H1 (cell line): ENCODE results near the gene SRMS. TPM values are rescaled to one million over a fixed set of nuclear protein-coding genes. Genes with fewer than 3 reads are reported as not detected.

Experiments
- CHD2 ChIP-seq: IDR thresholded peaks from 2 replicates; pipeline ENCODE4 v1.6.1; 2012; ENCODE audit warnings: low read length, improper control_type of control experiment
- CTBP2 ChIP-seq: IDR thresholded peaks from 2 replicates; pipeline ENCODE4 v1.7.0; 2011; ENCODE audit warnings: borderline replicate concordance, mild to moderate bottlenecking, moderate library complexity, mixed read lengths, low read length; ENCODE audit not compliant: insufficient read depth, insufficient read length
- KDM1A ChIP-seq: fragments of 200-600, 300-600 bp; sonication (generic); IDR thresholded peaks from 2 replicates; pipeline ENCODE4 v1.7.1; 2016; ENCODE audit warnings: mild to moderate bottlenecking, low read length, borderline replicate concordance
- polyA plus RNA-seq, 7 experiments: library from polyadenylated mRNA; depleted of rRNA in 3 of 7; stranded (reverse) in 5 of 7; unstranded in 2 of 7; fragments of >200 nt in 5 of 7; fragments of 200-250 nt in 2 of 7; gene quantifications; 1 replicate in 5 of 7; 2 replicates in 1 of 7; 4 replicates in 1 of 7; pipeline versions ENCODE4 v1.2.1 to v1.2.3, GENCODE V29; 2011 to 2013; ENCODE audit warnings: missing spikeins in 2 of 7, mixed read lengths in 2 of 7
- total RNA-seq: library from RNA; stranded (reverse); fragmentation: NEBNext Ultra II Directional; extraction: Animal tissue kit (Norgen Biotek cat#: 25700); gene quantifications from 2 replicates; pipeline ENCODE4 v1.2.1, GENCODE V29; 2021

SRMS gene
- total and polyA plus RNA-seq, 2 of the 8 experiments (the other 6 are each of a cell fraction or from before 2014, with no cell fraction given): 0.39 to 0.76 TPM

DNA sequence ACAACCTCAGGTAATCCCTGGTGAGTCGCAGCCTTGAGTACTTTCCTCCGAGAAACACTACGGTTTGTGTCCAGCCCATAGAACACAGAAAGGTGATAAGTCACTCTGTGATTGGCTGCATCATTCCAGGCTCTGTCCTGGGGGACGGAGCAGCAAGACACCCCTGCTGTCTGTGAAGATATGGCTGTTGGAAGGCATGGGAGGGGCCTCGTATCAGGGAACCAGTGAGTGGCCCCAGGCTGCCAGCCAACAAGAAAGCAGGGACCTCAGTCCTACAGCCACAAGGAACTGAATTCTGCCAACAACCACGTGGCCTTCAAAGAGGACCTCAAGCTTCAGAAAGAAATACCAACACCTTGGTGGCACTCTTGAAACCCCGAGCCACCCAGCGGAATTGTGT is 42.3 kb downstream of the SRMS start (continued):
- TF ChIP-seq CTBP2 (no peak), KDM1A (no peak), CHD2 (no peak)
